Effector CD4-positive, alpha-beta T cell (primary cell): ENCODE measurements around the gene APLP2.
"Not testable (repeated sequence)": the region's sequence is repeated elsewhere in the genome, so short reads cannot be mapped to it uniquely, and the experiment has no call there.

Experiments used
- DNase-seq: peaks from one replicate; pipeline ENCODE4 v3.0.0-alpha.2; 2020

The APLP2 gene

DNA sequence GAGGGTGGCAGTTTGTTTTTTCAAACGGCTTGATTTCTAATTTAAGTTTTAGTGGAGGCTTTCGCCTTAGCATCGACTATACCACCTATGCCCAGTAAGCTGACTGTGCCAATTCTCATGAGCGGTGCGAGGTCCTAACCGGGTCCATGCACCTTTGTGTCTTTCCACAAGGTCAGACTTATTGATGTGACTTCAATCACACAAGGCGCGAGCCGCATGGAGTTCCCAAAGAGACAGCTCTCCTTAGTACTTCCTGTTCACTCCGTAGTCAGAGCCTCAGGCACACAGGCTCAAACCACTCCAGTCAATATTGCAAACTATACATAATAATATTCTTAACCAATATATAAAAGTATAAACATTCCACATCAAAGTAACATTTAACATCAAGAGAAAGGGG, 108.1 kb downstream of the APLP2 start:
- DNase-seq: no peak

DNA sequence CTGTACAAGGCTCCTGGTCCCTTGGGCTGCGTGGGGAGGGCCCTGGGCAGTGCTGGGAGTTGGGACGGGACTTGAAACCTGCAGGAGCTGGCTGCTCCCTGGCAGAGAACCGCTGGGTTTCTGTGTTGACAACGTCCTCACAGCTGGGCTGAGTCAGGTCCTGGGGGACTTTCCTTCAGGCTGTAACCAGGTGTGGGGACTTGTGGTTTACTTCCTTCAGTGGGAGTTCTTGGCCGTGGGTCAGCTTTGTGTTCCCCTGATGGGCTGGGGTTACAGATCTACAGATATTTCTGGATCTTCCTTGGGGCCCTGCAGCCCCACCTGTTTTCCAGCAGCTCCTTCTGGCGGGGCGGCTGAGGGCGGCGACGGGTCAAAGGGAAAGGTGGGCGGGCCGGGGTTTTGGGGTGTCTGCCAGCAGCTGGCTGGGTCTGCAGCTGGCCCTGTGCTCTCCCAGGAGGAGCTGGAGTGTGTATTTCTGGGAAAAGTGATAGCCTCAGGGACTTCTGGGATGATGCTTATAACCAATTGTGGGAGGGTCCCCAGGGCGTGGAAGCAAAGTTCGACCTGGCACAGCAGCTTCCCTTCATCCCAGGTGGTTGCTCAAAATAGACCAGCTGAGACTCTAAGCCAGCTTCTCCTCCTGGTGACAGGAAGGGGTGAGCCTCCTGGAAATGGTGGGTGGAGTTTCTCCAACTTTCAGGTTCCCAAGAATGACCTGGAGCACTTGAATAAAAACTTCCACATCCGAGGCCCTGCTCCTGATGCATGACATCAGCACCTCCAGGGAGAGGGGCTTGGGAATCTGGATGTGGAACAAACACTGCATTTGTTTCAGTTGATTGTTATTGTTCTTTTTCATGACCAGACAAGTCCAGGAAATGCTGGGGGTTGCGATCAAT, 109.0 kb downstream of the APLP2 start:
- DNase-seq: no peak

- no peak for DNase-seq
These were observed 110.0 kb downstream of the APLP2 start for GRCh38 chr11:130179396-130180306.

DNA sequence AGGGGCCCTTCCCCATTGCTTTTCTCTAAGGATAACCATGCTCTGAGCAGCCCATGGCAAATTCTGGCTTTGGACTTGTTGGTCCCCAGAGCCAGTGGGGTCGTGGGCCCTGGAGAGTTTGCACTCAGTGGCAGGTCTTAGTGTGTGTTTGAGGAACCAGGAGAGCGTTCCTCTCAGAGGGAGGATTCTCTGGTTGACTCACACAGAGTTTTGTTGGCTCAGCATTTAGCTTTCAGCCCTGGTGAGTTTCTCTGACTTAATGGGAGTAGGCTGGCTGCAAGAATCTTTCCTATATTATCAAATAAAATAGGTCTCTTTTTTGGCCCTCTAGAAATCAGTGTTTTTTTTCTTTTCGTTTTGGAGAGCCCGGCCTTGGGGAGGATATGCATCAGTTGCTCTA, 110.8 kb downstream of the APLP2 start:
- DNase-seq: no peak

- no peak for DNase-seq
These were observed 111.2 kb downstream of the APLP2 start for GRCh38 chr11:130180896-130181294.

DNA sequence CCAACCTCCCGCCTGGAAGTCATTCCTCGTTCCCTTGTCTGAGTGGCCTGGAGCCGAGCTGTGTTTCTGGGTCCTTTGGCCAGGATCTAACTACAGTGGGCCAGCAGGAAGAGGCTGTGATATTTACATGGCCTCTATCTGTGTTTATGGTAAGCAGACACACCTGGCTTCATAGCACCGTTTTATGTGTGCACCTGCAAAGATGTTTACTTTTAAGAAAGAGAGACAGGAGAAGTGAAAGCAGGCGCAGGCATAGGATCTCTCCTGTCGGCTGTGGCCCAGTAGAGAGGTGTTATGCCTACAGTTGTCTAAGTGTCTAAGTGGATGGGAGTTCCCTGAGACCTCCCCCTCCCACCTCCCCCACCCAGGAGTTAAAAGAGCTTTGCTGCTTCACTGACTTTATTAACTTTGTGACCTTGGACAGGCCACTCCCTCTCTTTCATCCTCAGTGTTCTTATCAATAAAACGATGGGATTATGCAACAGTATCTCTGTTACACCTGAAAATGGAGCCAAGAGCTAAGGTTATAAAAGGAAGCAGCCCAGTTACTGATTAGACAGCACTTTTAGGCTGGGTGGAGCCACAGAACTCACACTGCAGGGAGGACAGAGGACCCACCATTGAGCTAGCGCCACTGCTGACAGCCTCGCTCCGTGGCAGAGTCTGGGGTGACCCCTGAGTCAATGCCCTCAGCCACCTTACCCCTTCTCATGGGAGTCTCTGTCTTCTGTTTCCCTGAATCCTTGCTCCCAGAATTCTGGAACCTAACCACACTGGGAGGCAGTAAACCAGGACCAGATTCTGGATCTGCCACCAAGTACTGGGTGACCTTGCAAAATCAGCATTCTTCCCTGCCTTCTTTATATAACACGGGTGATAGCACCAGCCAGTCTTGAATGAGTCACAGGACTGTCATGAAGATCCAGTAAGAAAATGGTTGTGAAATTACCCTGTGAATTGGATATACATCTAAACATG, 111.9 kb downstream of the APLP2 start:
- DNase-seq: no peak

GRCh38 chr11:130183878-130184610, 114.3 kb downstream of the APLP2 start:
- no peak for DNase-seq

DNA sequence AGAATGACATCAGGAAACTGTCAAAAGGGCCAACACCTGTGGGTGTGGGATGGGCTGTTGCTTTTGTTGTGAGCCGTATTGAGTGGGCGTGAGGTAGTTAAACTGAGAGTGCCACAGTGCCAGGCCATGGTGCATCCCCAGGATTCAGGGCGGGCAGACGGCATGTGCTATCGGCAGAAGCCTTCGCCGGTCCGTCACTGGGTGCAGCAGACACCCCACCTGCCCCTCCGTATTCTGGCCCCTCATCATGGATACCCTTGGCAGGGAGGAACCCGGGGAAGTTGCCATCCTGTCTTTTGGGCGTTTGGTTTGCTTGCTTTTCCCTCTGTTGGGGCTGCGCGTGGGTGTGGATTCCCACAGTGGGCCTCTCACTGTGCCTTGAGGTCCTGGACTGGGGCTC, 117.4 kb downstream of the APLP2 start:
- DNase-seq: no peak

- DNase-seq: no peak
These were observed 118.4 kb downstream of the APLP2 start for GRCh38 chr11:130188047-130188446.

DNA sequence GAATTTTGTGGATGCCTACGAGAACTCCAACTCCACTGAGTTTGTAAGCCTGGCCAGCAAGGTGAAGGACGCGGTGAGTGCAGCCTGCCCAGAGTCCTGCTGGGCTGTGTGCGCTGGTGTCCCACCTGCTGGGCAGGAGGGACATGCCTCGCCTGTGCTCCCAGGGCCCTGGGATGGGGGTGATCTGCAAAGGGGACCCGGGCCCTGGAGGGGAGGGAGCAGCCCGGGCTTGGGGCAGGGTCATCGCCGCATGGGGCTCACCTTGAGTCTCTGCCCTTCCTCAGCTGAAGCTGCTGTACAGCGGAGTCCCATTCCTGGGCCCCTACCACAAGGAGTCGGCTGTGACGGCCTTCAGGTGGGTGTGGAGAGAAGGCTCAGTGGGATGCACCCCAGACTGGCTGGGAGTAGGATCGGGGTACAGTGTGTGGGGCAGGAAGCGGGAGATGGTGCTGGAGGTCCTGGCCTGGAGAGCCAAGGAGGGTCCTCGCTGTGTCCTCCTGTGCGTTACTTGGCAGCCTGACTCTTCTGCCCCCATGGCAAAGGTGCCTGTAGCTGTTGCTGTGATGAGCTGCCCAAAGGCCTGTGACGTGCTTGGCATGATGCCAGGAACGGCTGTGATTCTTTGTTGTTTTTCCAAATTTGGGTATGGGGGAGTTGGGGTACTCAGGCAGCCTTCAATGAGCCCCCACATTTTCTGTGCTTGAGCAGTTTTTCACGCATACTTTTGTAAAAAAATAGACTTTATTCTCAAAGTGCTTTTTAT, 119.1 kb downstream of the APLP2 start:
- no peak for DNase-seq

GRCh38 chr11:130189492-130190210, 120.0 kb downstream of the APLP2 start:
- DNase-seq: no peak

DNA sequence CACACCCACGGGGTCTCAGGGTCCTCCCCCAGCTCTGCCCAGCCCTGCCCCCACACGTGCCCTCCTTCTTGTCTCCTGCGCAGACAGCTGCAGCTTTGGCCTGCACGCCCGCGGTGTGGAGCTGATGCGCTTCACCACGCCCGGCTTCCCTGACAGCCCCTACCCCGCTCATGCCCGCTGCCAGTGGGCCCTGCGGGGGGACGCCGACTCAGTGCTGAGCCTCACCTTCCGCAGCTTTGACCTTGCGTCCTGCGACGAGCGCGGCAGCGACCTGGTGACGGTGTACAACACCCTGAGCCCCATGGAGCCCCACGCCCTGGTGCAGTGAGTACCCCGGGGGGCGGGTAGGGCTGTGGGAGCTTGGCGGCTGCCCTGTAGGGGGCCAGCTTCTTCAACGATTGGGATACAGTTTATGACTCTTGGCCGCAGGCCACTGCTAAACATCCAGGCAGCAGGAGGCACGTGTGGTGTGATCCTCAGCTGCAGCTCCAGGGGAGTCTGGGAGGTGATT, 120.7 kb downstream of the APLP2 start:
- DNase-seq: no peak

DNA sequence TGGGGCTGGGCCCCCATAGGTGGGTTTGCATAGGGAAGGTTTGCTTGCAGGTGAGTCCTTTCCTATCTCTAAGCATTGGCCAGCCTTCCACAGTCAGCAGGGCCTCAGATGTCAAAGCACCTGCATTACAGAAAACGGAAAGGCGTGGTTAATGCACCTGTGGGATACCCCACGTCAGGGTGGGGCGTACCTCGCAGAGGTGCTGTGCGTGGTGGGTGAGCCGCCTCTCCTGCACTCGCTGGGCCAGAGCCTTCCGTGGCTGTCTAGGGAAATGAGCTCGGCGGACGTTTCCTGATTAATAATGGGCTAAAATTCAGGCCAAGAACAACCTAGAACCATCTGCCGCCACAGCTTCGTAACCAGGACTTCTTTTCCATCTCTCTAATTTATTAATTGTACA, 122.2 kb downstream of the APLP2 start:
- no peak for DNase-seq

- DNase-seq: no peak
These were observed 123.2 kb downstream of the APLP2 start for GRCh38 chr11:130192845-130193267.

DNA sequence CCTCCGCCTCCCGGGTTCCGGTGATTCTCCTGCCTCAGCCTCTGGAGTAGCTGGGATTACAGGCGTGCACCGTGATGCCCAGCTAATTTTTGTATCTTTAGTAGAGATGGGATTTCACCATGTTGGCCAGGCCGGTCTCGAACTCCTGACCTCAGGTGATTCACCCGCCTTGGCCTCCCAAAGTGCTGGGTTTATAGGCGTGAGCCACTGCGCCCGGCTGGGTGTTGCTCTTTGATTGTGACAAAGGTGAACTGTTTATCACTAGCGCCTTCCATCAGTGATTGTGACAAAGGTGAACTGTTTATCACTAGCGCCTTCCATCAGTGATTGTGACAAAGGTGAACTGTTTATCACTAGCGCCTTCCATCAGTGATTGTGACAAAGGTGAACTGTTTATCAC, 123.9 kb downstream of the APLP2 start:
- not testable (repeated sequence) for DNase-seq
